Activated CD8-positive, alpha-beta memory T cell treated with anti-CD3 and anti-CD28 coated beads for 24 hours (primary cell): ENCODE measurements around the gene BAAT.

Experiments used
- DNase-seq: peaks from one replicate; pipeline ENCODE4 v3.0.0-alpha.2; 2020

The BAAT gene

DNA sequence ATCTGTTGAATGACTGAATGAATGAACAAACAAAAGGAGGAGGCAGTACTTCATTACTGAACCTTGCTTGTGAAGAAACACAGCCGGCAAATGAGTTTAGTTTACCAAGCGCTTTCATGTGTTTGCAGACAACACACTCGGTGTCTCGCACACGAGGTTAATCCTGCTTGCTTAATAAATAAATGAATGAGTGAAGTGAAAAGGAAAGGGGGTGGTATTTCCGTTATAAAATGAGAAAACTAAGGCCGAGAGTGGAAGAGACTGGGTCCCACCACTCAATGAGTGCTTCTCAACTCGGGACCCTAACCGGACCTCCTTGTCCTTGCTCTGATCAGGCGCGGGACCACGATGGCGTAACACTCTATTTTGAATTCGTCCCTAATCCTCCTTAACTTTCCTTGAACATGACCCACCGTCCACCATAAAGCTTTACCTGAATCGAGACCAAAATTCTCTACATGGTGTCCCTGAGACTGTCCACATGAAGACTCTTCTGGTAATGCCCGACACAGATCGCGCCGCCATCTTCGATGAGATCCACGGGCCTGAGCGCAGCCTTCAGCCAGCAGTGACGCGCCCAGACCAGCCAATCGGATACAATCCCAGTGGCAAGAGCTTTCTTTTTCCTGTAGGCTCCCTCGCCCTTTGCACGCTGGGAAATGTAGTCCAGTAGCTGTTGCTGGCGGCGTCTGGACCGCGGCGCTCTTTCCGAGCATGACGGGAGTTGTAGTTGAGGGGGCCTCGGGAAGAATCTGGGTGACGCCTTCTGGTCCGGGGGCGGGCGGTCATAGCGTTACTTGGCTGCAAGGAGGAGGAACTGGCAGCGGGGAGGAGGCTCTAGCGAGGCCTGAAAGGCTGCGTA lies 13.5 kb upstream of the BAAT start, which contains the start of the genes MRPL50 and ZNF189:
Gene MRPL50 (minus strand): TSS at position 551 of the 862 bp plus-strand sequence. CDS start 26 bp downstream, at position 525.
Gene ZNF189 (plus strand): TSS at position 784 of the 862 bp plus-strand sequence. CDS start 306 bp downstream, outside the sequence.
- DNase-seq, result peak; percentile 95

DNA sequence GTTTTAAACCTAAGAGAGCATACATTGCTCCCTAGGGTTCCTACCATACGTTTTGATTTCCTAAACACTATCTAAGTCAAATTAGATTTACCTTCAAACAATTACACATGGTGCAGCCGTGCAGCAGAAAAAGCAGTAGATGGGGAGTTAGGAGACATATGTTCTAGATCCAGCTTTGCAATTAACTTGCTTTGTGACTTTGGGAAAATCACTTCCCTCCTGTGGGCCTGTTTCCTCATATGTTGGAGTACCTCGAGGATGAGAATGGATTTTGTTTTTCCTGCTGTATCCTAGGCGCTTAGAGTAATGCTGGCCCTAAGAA lies 12.9 kb upstream of the BAAT start:
- DNase-seq, result no peak

DNA sequence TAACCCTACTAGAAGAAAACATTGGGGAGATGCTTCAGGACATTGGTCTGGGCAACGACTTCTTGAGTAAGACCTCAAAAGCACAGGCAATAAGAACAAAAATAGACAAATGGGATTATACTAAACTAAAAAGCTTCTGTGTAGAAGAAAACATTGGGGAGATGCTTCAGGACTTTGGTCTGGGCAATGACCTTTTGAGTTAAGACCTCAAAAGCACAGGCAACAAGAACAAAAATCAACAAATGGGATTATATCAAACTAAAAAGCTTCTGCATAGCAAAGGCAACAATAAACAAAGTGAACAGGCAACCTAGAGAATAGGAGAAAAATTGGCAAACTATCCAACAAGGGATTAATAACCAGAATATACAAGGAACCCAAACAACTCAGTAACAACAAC lies 9.9 kb upstream of the BAAT start:
- no peak for DNase-seq

- DNase-seq, result no peak
These were observed 8.3 kb upstream of the BAAT start for GRCh38 chr9:101393135-101393534.

DNA sequence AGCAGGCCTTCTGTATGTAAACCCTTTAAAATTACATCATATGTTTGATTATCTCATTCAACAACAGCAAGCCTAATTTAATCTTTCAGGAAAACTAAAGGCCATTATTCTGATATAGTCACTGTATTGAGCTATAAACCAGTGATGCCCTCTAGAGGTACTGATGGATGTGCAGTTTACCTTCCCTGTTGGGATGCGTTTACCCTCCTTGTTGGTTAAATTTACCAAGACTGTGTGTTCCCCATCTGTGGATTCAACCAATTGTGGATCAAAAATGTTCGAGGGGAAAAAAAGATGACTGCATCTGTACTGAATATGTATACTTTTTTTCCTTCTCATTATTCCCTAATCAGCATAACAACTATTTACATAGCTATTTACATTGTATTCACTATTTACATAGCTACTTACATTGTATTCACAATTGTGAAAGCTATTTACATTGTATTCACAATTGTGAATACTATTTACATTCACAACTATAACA lies 3.7 kb upstream of the BAAT start:
- DNase-seq, result no peak

DNA sequence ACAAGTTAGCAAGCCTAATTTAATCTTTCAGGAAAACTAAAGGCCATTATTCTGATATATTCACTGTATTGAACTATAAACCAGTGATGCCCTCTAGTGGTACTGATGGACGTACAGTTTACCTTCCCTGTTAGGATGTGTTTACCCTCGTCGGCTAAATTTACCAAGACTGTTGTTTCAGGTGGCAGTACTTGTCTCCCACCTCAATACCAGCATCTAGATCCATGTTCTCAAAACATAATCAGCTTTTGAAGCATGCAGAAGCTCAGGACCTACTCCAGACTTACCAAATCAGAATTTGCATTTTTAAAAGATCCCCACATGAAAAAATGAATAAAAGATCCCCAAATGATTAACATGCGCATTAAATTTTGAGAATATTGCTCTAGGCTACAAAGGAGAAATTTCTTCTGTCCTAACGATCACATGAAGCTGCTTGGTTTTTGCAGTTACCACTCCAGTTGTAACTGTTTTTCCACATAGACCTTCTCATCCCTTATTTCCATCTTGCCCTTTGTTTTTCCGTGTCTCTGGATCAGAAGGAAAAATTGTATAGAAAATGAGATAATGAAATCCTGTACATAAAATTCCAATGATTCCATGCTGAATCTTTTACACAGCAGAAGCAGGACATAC lies 3.2 kb upstream of the BAAT start:
- no peak for DNase-seq

DNA sequence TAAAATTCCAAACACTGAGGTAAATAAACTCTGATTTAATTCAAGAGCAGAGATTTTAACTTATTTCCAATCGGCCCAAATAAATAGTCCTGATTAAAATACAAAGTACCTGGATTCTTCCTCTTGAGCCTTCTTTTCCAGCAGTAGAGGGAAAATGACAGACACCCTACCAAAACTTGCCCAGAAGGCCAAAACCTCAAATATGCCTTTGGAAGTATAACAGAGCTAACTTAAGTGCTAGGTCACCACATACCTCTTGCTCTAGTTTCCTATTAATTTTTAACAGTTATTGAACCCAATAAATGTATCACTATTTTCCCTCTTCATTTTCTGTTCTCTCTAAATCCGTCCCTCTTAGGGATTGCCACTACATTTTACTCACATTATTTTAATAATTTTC lies 1.4 kb downstream of the BAAT start:
- no peak for DNase-seq

DNA sequence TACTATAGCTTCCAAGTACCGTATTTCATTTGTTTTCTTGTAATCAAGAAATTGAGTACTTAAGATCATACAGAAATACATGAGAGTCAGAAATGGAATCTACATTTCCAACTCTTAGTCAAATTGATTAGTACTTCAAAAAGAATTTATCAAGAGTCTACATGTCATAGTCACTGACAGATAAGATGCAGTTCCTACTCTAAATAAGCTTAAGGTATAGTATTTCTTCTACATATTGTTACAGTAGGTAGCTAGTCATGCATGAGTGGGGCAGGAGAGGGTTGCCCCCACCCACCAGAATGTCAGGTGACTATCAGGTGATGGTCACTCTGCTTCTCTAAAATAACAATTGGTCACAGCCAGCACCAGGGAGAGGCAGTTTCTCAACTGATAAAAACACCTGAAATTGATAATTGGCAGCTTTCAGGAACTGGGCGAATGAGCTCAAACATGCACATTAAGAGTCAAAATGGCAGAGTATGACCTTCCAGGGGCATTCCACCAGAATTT lies 2.9 kb downstream of the BAAT start:
- DNase-seq, result no peak

- no peak for DNase-seq
These were observed 3.7 kb downstream of the BAAT start for GRCh38 chr9:101381118-101381517.

GRCh38 chr9:101380295-101380694 lies 4.5 kb downstream of the BAAT start:
- no peak for DNase-seq

DNA sequence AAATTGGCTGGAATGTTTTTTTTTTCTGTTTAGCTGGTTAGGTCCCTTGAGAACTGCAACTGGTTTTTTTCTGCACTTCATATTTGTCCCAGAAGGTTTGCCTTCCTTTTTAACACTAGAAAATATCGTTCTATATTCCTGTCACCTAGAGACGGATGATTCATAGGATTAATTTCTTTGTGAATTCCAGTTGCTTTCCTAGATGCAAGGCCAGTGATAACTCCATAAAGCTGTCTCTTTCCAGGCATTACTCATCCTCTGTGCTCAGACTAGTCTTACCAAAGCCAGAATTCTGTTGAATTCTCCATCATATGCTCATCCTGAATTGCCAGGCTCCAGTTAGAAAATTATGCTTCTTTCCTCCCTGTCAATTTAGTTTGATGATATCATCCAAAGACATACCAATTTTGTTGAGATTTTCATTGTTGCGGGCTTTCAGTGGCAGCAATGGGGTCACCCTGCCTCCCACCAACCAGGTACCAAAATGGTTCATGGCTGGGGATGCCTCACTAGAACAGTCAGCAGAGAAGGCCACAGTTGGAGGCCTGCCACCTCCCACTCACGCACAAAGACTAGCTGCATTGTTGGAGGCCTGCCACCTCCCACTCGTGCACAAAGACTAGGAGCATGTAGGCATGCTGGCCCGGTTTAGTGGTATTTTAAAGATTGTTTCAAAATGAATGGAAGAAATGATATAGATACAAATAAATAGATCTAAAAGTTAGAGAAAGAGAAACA lies 8.5 kb downstream of the BAAT start:
- DNase-seq, result no peak

- DNase-seq, result no peak
These were observed 9.3 kb downstream of the BAAT start for GRCh38 chr9:101375546-101375945.

GRCh38 chr9:101372327-101373118 lies 12.3 kb downstream of the BAAT start:
- DNase-seq, result no peak

- DNase-seq, result no peak
These were observed 13.0 kb downstream of the BAAT start for GRCh38 chr9:101371813-101372212.

DNA sequence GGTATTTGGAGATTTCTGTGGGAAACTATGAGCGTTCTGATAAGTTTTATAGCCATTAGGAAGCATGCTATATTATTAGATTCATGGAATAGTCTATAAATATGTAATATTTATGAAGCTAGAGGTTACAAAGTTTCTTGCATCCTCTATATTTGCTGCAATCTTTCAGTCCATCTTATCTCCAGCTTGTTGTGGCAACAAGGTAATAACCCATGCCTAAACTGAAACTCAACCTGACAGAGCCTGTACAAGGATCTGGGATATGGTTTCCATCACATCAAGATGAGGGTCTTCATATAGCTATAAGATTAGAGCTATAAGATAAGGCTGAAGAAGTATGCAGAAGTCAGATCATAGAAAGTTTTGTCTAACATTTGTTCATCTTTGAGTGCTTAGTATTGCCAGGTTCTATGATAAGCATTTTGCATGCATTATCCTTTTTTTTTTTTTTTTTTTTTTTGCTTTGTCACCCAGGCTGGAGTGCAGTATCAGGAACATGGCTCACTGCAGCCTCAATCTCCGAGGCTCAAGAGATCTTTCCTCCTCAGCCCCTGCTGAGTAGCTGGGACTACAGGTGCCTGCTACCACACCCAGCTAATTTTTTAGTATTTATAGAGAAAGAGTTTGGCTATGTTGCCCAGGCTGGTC lies 14.8 kb downstream of the BAAT start:
- no peak for DNase-seq

DNA sequence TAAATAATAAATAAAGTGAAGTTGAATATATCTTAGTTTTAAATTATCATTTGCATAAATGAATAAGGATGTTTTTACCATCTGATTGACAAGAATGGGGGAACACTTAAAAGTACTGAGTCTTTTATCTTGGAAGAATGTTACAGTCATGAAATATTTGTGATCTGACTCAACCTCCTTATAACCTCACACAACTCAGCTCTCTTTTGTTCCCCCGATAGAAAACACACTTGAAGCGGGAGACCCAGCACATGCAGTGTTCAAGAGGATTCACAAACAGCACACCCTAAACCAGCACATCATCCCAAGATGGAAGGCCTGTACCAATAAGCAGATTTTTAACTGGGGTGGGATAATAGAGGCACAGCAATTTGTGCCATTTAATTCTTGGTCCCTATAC lies 15.5 kb downstream of the BAAT start:
- no peak for DNase-seq

- DNase-seq, result no peak
These were observed 17.5 kb downstream of the BAAT start for GRCh38 chr9:101367323-101367722.

- no peak for DNase-seq
These were observed 18.6 kb downstream of the BAAT start for GRCh38 chr9:101366038-101366756.

- no peak for DNase-seq
These were observed 19.6 kb downstream of the BAAT start for GRCh38 chr9:101365181-101365580.

DNA sequence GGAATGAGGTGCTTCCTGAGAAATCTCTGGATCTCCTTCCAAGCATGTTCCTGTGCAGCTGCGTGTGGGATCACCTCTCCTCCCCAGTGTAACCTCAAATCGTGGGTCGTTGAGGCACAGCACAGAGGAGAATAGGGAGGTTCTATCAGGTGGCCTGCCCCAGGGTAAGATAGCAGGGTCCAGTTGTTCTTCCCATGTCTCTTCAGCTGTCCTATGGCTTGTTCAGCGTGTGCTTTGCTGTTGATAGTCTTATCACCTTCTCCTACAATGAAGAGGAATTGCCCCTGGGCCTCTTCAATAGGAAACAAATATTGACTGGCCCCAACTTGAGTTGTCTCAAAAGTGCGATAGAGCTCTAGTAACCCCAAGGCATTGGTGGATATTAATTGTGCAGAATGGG lies 22.4 kb downstream of the BAAT start:
- no peak for DNase-seq

GRCh38 chr9:101360647-101361046 lies 24.2 kb downstream of the BAAT start:
- no peak for DNase-seq
